PC-3 (cell line): Measurements from ENCODE around the gene LRRC75B. TPM values are rescaled to one million over a fixed set of nuclear protein-coding genes. Genes with fewer than 3 reads are reported as not detected.

Experiments
- ATAC-seq: fragments of 200-7000 bp; cut with Tn5 transposase; 2 replicates; pipeline ENCODE4 v1.9.1; 2020; ENCODE audit warnings: mild to moderate bottlenecking, moderate library complexity
- BruUV-seq: library from RNA; stranded (reverse); fragments of 400-500 nt; replicated peaks from 2 replicates; lab custom pipeline; 2021; lab: Mats Ljungman, UMichigan
- CTCF ChIA-PET: fragments of 300-600 bp; sonication (Branson Sonifier 250); formaldehyde crosslinking; loops from one replicate; lab custom pipeline; 2022; ENCODE audit warnings: antibody characterized with exemption; lab: Charles Lee
- POLR2A ChIA-PET: fragments of 300-600 bp; sonication (Branson Sonifier 250); formaldehyde crosslinking; loops from one replicate; lab custom pipeline; 2022; ENCODE audit warnings: antibody characterized with exemption; ENCODE audit not compliant: unreplicated experiment; lab: Charles Lee
- DNase-seq: peaks from one replicate; pipeline ENCODE4 v3.0.0-alpha.2; 2015
- H2AFZ ChIP-seq: fragments of 300-600 bp; sonication (generic); 2 replicates; pipeline ENCODE4 v1.6.0; 2016; ENCODE audit warnings: antibody characterized with exemption, low read length
- H3F3A ChIP-seq: fragments of 300-600 bp; sonication (generic); one replicate; pipeline ENCODE4 v1.6.0; 2017; ENCODE audit warnings: antibody characterized with exemption, low read length, control low read depth, mild to moderate bottlenecking; ENCODE audit not compliant: unreplicated experiment
- H3K27ac ChIP-seq: fragments of 300-600 bp; sonication (generic); 2 replicates; pipeline ENCODE4 v1.5.1; 2016; ENCODE audit warnings: mild to moderate bottlenecking, low read length
- H3K27me3 ChIP-seq: fragments of 300-600 bp; sonication (generic); 2 replicates; pipeline ENCODE4 v1.6.1; 2016; ENCODE audit warnings: low read length, mixed read lengths
- H3K36me3 ChIP-seq: fragments of 300-600 bp; sonication (generic); 2 replicates; pipeline ENCODE4 v1.6.1; 2016; ENCODE audit warnings: low read depth, mixed run types, low read length, mixed read lengths
- H3K4me1 ChIP-seq: fragments of 300-600 bp; sonication (generic); 2 replicates; pipeline ENCODE4 v1.5.1; 2016; ENCODE audit warnings: low read length; ENCODE audit not compliant: insufficient read depth
- H3K4me2 ChIP-seq: fragments of 300-600 bp; sonication (generic); 2 replicates; pipeline ENCODE4 v1.6.0; 2016; ENCODE audit warnings: low read length
- H3K4me3 ChIP-seq: fragments of 300-600 bp; sonication (generic); 2 replicates; pipeline ENCODE4 v1.5.1; 2016; ENCODE audit warnings: mild to moderate bottlenecking, low read length, mixed read lengths
- H3K79me2 ChIP-seq: fragments of 300-600 bp; sonication (generic); 2 replicates; pipeline ENCODE4 v1.6.1; 2017; ENCODE audit warnings: low read length, mixed read lengths
- H3K9ac ChIP-seq: fragments of 300-600 bp; sonication (generic); 2 replicates; pipeline ENCODE4 v1.6.0; 2016; ENCODE audit warnings: mild to moderate bottlenecking, low read length
- H3K9me2 ChIP-seq: fragments of 300-600 bp; sonication (generic); replicated peaks from 2 replicates; pipeline ENCODE4 v1.6.1; 2016; ENCODE audit warnings: mixed run types, low read length, mixed read lengths
- H3K9me3 ChIP-seq: fragments of 300-600 bp; sonication (generic); 2 replicates; pipeline ENCODE4 v1.6.1; 2016; ENCODE audit warnings: low read length, mixed read lengths
- H4K20me1 ChIP-seq: fragments of 300-600 bp; sonication (generic); 2 replicates; pipeline ENCODE4 v1.6.1; 2016; ENCODE audit warnings: low read length, mixed read lengths
- CTCF ChIP-seq: fragments of 300-600 bp; sonication (generic); conservative IDR thresholded peaks from 2 replicates; pipeline ENCODE4 v1.5.1; 2017; ENCODE audit warnings: antibody characterized with exemption, low read depth, mild to moderate bottlenecking, low read length
- EZH2 ChIP-seq: fragments of 300-600 bp; sonication (generic); IDR thresholded peaks from one replicate; pipeline ENCODE4 v1.6.1; 2017; ENCODE audit warnings: antibody characterized with exemption, mild to moderate bottlenecking, low read length; ENCODE audit not compliant: unreplicated experiment
- EZH2phosphoT487 ChIP-seq: fragments of 300-600 bp; sonication (generic); IDR thresholded peaks from 2 replicates; pipeline ENCODE4 v1.6.1; 2018; ENCODE audit warnings: mild to moderate bottlenecking, antibody characterized with exemption, low read length, borderline replicate concordance
- intact Hi-C: fragments of 100-400 bp; cut with micrococcal nuclease; formaldehyde crosslinking; loops from 2 replicates; pipeline ENCODE4 v1.9.0; 2023
- total RNA-seq: library from RNA; depleted of rRNA; stranded (reverse); fragments of >200 nt; gene quantifications from 2 replicates; pipeline ENCODE4 v1.2.3, GENCODE V29; 2014

The LRRC75B gene
- total RNA-seq, 1 experiment from 2014 or later: 4.5 TPM

GRCh38 chr22:24587251-24587650 lies 5.6 kb downstream of the LRRC75B start:
- no peaks in the 10 kb centered on the region for H3K36me3 ChIP-seq
- no peaks in the 10 kb centered on the region for H3K9me3 ChIP-seq
- intact Hi-C loops: no loop called here
- no peaks in the 10 kb centered on the region for H4K20me1 ChIP-seq
- no peak overlapping the region for H3K9ac ChIP-seq
- BruUV-seq: no TSS peak
- CTCF ChIA-PET: no interaction called here
- no peaks in the 10 kb centered on the region for H3F3A ChIP-seq
- ATAC-seq (no peak), DNase-seq (no peak)
- no peaks in the 10 kb centered on the region for H3K79me2 ChIP-seq
- H3K4me1 ChIP-seq: no peaks in the 10 kb centered on the region
- H3K4me2 ChIP-seq: no peak overlapping the region
- H2AFZ ChIP-seq: no peak overlapping the region
- H3K9me2 ChIP-seq: no peaks in the 10 kb centered on the region
- POLR2A ChIA-PET: no interaction called here
- TF ChIP-seq EZH2 (no peak), EZH2phosphoT487 (no peak), CTCF (no peak)
- no peak overlapping the region for H3K27ac ChIP-seq
- no peak overlapping the region for H3K4me3 ChIP-seq
- H3K27me3 ChIP-seq: no peaks in the 10 kb centered on the region

- no peak overlapping the region for H3K4me3 ChIP-seq
- no peak overlapping the region for H3K4me2 ChIP-seq
- intact Hi-C loops: no loop called here
- no TSS peak for BruUV-seq
- no peaks in the 10 kb centered on the region for H3K79me2 ChIP-seq
- no peak overlapping the region for H2AFZ ChIP-seq
- H3K36me3 ChIP-seq: no peaks in the 10 kb centered on the region
- no peaks in the 10 kb centered on the region for H3K4me1 ChIP-seq
- TF ChIP-seq EZH2: no peak
- no peak overlapping the region for H3K27ac ChIP-seq
- H3K9me2 ChIP-seq: no peaks in the 10 kb centered on the region
- no peaks in the 10 kb centered on the region for H4K20me1 ChIP-seq
- no peaks in the 10 kb centered on the region for H3K27me3 ChIP-seq
- ChIA-PET CTCF (no interaction called here), POLR2A (no interaction called here)
- H3K9me3 ChIP-seq: no peaks in the 10 kb centered on the region
- DNase-seq (no peak), ATAC-seq (no peak)
- H3K9ac ChIP-seq: no peak overlapping the region
- H3F3A ChIP-seq: no peaks in the 10 kb centered on the region
Observed at GRCh38 chr22:24585927-24586546, 6.8 kb downstream of the LRRC75B start.

GRCh38 chr22:24585461-24585860 lies 7.4 kb downstream of the LRRC75B start:
- ATAC-seq: no peak
- Histone ChIP-seq H3K27ac (no peak overlapping the region), H4K20me1 (no peaks in the 10 kb centered on the region), H3K79me2 (no peaks in the 10 kb centered on the region), H3K4me1 (no peaks in the 10 kb centered on the region), H3K36me3 (no peaks in the 10 kb centered on the region), H3K4me2 (no peak overlapping the region), H3F3A (no peaks in the 10 kb centered on the region), H3K9ac (no peak overlapping the region), H3K9me2 (no peaks in the 10 kb centered on the region), H3K27me3 (no peaks in the 10 kb centered on the region), H3K4me3 (no peak overlapping the region), H2AFZ (no peak overlapping the region), H3K9me3 (no peaks in the 10 kb centered on the region)
- no TSS peak for BruUV-seq
- DNase-seq: no peak
- ChIA-PET POLR2A (no interaction called here), CTCF (no interaction called here)
- TF ChIP-seq EZH2phosphoT487: no peak
- TF ChIP-seq CTCF: no peak
- TF ChIP-seq EZH2: no peak
- intact Hi-C loops: no loop called here
